Motor neuron (in vitro differentiated cells): ENCODE measurements around the gene SNTA1. TPM values are rescaled to one million over a fixed set of nuclear protein-coding genes. Genes with fewer than 3 reads are reported as not detected.
"Not testable (repeated sequence)": the region's sequence is repeated elsewhere in the genome, so short reads cannot be mapped to it uniquely, and the experiment has no call there.

Experiments
- ATAC-seq, 8 experiments: fragments of 200-7000 bp; cut with Tn5 transposase; replicated peaks in 6 of 8; 2 replicates each; pipeline ENCODE4 v1.8.0; 2021; ENCODE audit warnings: mild to moderate bottlenecking in 8 of 8, moderate library complexity in 8 of 8
- H3K27ac ChIP-seq, 2 donors: fragments of 250-450 bp; sonication (Bioruptor Pico); 2 replicates each; pipeline ENCODE4 v1.9.0; 2021; ENCODE audit warnings: antibody characterized with exemption in 2 of 2, mild to moderate bottlenecking in 2 of 2, moderate library complexity in 1 of 2
- H3K4me1 ChIP-seq, 2 donors: fragments of 250-450 bp; sonication (Bioruptor Pico); replicated peaks in 1 of 2; 2 replicates each; pipeline ENCODE4 v1.6.1; 2021; ENCODE audit warnings: antibody characterized with exemption in 2 of 2, mild to moderate bottlenecking in 2 of 2, moderate library complexity in 1 of 2
- H3K4me3 ChIP-seq, 5 donors: fragments of 250-450 bp; sonication (Bioruptor Pico); 2 replicates each; pipeline ENCODE4 v1.9.0; 2021; ENCODE audit warnings: antibody characterized with exemption in 5 of 5, mild to moderate bottlenecking in 5 of 5, moderate library complexity in 4 of 5
- WGBS, 10 experiments: fragments of 450-650 bp; shearing (Covaris generic); methylation state at CpG; one replicate each; pipeline ENCODE4 v1.0.0; 2022; 5-methylcytosine and 5-hydroxymethylcytosine counted together
- in situ Hi-C, 9 experiments: fragments of 400-800 bp; cut with MboI; loops; one replicate each; pipeline ENCODE4 v1.15.0; 2021; ENCODE audit warnings: low sequenced_read_pairs in 9 of 9, low pct_unique_long_range_greater_than_20kb in 2 of 9; ENCODE audit not compliant: unreplicated experiment in 9 of 9
- total RNA-seq, 8 experiments: library from RNA; unstranded; fragments of 300-600 nt; gene quantifications; 2 replicates each; pipeline versions ENCODE4 v1.2.3 to v1.2.4, GENCODE V29; 2022

Gene SNTA1
- total RNA-seq, 8 experiments from 2014 or later: 3.3 to 14.4 (median 4.8) TPM

DNA sequence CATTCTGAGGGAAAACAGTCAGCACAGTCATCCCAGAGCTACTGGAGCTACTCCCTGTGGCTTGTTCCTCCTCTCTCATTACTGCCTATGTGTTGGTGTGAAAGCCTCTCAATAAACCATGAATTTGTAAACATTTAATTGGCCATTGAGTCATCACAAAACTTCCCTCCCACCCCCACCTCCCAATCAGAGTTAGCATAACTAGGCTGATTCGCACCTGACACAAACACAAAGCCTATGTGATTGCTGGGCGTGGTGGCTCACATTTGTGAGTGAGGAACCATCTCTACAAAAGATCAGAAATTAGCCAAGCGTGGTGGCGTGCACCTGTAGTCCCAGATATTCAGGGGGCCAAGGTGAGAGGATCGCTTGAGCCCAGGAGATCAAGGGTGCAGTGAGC lies 17.1 kb upstream of the SNTA1 start:
- Histone ChIP-seq H3K4me1 (peaks cover 9 to 11% of the 10 kb centered on the region in 2 donors), H3K4me3 (no peak overlapping the region), H3K27ac (no peak overlapping the region)
- WGBS, 10 experiments: 40 to 93% (median 83%) methylated on average over 1 to 4 of the region's 5 CpGs; no CpG with 5 or more reads in 6 of the 10 experiments
- in situ Hi-C loops: loop anchor here in 1 of 9 experiments (10.0 kb wide), 1 partner anchor 194 kb away; no protein-coding TSS in a partner anchor
- ATAC-seq: peak in 4 of 8 experiments; percentile 14 to 25 (median 20)

DNA sequence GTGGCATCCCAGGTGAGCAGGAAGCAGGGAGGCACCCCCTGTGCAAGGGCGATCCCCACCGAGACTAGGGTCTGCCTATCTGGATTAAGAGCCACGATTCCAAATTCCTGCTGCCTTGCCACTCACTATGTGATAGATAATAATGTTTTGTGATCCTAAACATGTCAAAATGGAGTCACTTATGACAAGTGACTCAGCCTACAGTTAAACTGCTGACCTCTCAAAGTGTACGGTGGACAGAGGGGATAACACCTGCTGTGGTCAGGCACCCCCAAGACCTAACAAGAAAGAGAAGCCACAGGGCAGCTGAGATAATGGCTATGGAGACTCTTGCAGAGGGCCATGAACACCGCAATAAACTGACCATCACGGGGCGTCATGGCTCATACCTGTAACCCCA lies 16.0 kb upstream of the SNTA1 start:
- in situ Hi-C loops: loop anchor here in 3 of 9 experiments (10.0 kb wide), 2 partner anchors 185 to 195 kb away; no protein-coding TSS in a partner anchor

DNA sequence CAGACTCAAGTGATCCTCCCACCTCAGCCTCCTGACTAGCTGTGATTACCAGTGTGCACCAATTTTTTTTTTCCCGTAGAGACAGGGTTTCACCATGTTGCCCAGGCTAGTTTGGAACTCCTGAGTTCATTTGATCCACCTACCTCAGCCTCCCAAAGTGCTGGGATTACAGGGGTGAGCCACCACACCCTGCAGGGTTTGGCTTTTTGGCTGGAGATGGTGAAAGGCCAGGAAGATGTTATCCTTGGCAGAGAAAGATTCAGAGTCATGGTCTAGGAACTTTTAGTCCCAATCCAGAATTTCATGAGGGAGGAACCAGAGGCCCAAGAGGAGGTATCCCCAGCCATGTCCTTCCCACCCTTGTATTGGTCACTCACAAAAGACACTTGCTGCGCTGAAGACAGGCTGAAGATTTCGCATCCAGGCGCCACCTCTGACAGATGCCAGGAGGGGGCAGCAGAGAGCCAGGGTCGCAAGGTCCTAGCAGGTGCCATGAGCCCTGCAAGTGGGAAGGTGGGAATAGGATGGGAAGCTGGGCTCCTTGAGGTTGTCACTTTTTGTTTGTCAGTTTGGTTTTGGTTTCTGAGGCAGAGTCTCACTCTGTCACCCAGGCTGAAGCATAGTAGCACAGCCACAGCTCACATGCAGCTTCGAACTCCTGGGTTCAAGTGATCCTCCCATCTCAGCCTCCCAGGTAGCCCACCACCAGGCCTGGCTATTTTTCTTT lies 13.5 kb upstream of the SNTA1 start:
- not testable (repeated sequence) for H3K27ac ChIP-seq, H3K4me1 ChIP-seq, H3K4me3 ChIP-seq
- 0 to 100% (median 20%) methylated on average over 1 to 4 of the region's 6 CpGs; no CpG with 5 or more reads in 3 of the 10 experiments for WGBS, 10 experiments
- peak; percentile 87 to 100 (median 96) for ATAC-seq
- in situ Hi-C loops: loop anchor here in 3 of 9 experiments (10.0 kb wide), 2 partner anchors 188 to 198 kb away; no protein-coding TSS in a partner anchor

More for the DNA sequence above, 16.0 kb upstream of the SNTA1 start:
- 60 to 100% (median 95%) methylated on average over 1 to 7 of the region's 7 CpGs; no CpG with 5 or more reads in 2 of the 10 experiments for WGBS, 10 experiments
- no peak for ATAC-seq
- H3K4me1 ChIP-seq: peaks cover 0 to 4% of the 10 kb centered on the region in 2 donors
- no peak overlapping the region for H3K4me3 ChIP-seq
- H3K27ac ChIP-seq: no peak overlapping the region

DNA sequence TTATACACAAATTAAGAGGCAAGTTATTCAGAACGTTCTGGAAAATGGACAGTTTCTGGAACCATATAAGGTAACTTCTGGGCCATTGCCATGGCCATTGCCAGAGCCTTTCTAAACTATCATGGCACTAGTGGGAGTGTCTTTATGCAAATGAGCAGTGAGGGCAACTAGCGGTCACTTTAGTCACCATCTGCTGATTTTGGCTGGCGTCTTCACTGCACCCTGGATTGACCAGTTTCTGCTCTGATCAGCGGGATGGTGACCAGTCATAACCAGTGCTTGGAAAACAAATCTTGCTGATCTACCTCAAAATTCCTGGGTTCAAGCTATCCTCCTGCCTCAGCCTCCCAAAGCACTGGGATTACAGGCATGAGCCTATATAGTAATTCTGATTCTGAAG lies 7.3 kb upstream of the SNTA1 start:
- H3K4me3 ChIP-seq: no peak overlapping the region
- H3K27ac ChIP-seq: no peak overlapping the region
- peak in 2 of 8 experiments; percentile 29 to 35 for ATAC-seq
- H3K4me1 ChIP-seq: no peaks in the 10 kb centered on the region
- 40 to 100% (median 67%) methylated on average over 1 to 4 of the region's 4 CpGs; no CpG with 5 or more reads in 3 of the 10 experiments for WGBS, 10 experiments
- in situ Hi-C loops: loop anchor here in 3 of 9 experiments (10.0 kb wide), 2 partner anchors 194 to 204 kb away; no protein-coding TSS in a partner anchor

DNA sequence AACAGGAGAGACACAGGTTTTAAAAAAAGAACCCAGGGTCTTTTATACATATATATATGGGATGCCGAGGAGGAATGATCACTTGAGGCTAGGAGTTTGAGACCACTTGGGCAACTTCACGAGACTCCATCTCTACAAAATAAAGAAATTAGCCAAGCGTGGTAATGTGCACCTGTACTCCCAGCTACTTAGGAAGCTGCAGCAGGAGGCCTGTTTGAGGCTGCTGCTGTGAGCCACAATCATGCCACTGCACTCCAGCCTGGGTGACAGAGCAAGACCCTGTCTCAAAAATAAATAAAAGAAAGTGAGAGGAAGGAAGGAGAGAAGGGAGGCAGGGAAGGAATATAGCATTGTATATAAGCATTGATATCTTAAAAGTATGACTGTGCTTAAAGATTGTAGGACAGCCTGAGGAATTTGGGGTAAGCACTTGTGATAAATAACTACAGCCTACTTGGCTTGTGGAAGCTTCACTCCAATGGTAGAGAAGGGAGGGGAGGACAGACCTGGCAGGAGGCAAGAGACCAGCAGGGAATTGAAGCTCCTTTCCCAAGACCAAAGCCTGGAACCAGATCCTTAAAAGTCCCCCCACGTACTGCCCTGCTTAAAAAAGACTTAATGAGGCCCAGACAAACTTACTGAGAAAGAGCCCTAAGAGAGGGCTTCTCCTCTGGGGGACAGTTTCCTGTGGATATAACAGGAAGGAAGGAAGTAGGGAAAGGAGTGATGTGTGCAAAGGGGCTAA lies 2.5 kb upstream of the SNTA1 start:
- WGBS, 10 experiments: 0 to 83% (median 67%) methylated on average over 1 to 4 of the region's 4 CpGs; no CpG with 5 or more reads in 1 of the 10 experiments
- in situ Hi-C loops: no loop called here
- ATAC-seq: no peak
- H3K4me1 ChIP-seq: peaks cover 0 to 3% of the 10 kb centered on the region in 2 donors
- no peak overlapping the region for H3K4me3 ChIP-seq
- no peak overlapping the region for H3K27ac ChIP-seq

DNA sequence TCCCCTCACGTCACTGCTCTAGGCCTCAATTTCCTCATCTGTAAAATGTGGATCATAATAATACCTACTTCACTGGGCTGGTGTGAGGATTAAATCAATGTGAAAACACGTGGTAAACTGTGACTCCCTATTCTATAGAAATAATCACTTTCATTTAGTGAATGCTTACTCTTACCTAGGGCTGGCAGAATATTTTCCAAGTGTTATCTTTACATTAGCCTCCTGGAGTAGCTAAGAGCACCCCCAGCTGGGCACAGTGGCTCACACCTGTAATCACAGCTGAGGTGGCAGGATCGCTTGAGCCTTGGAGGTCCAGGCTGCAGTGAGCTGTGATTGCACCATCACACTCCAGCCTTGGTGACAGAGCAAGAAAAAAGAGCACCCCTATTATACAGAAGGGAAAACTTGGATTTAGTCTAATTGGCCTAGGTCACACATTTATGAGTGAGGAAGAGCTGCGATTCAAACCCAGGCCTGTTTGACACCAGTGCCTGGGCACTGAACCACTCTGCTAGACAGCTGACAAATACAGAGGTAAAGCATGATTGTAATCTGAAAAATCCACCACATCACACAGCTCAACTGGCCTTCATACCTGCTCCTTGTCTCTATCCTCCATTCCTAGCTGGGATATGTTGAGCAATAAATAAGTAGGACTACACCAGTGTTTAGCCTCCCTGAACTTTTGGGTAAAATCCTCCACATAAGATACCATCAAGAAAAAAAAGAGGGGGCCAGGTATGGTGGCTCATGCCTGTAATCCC lies 1.4 kb upstream of the SNTA1 start:
- in situ Hi-C loops: no loop called here
- H3K27ac ChIP-seq: no peak overlapping the region
- peaks cover 0 to 3% of the 10 kb centered on the region in 2 donors for H3K4me1 ChIP-seq
- ATAC-seq: no peak
- peak overlapping the region in 4 of 5 donors; percentile 61 to 91 (median 65) for H3K4me3 ChIP-seq
- 20 to 71% (median 50%) methylated on average over 1 to 4 of the region's 4 CpGs; no CpG with 5 or more reads in 2 of the 10 experiments for WGBS, 10 experiments

DNA sequence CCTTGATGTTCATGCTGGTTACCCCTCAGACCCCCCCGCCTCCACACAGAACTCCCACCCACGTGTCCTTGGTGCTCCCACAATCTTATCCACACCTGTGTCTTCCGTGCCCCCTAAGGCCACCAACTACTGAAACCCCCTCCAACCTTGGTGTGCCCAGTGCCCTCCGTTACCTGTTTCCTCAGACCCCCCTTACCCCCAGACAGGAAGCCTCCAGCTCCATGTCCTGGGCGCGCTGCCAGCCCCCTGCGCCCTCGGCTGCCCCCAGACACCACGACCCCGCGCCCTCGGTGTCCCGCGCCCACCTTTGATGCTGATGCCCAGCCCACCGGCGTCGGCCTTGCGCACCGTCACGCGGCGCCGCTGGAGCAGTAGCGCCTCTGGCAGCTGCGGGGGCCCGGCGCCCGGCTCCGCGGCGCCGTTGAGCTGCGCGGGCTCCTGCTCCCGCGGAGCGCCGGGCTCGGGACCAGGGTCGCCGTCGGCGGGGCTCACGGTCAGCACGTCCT lies 504 bp downstream of the SNTA1 start:
- peak in 3 of 8 experiments; percentile 22 to 47 (median 31) for ATAC-seq
- H3K27ac ChIP-seq: peak overlapping the region in 1 of 2 donors; percentile 4
- H3K4me1 ChIP-seq: peaks cover 0 to 3% of the 10 kb centered on the region in 2 donors
- in situ Hi-C loops: no loop called here
- no CpG with 5 or more reads among the region's 45 CpGs for WGBS, 10 experiments
- peak overlapping the region; percentile 61 to 91 (median 66) for H3K4me3 ChIP-seq

DNA sequence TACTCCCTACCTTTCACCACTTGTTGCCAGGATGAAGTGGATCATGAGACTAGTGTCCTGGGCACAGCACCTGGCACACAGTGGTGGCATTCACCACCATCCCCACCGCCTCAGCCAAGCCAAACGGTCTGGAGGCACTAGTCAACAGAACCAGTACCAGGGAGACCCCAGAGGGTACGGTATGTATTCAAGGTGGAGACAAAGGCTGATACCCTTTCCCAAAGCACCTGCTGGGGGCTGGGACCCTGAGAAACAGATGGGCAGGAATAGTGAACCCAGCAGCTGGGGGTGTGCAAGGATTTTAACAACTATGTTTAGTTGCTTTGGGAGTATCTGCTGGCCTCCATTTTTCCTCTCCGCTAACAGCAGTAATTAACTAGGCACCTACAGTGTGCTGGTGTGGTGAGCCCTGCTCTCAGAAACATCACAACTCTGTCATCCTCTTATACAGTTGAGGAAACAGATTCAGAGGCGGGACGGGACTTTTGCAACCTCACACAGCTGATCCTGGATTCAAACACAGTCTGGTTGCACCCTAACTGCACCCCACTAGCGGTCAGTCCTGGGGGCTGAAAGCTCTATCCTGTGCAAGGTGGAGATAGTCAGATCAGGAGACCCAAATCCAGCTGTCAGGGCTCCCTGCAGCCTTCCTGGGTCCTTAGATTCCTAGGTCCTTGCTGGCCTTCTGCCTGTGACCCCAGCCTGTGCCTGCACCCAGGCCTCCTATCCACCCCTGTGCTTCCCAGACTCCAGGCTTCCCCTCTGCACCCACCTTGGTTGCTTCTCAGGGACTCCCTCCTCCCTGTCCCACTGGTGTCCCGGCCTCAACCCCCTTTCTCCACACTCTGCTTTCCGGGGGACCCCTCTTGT lies 1.2 kb downstream of the SNTA1 start:
- no peak overlapping the region for H3K27ac ChIP-seq
- H3K4me3 ChIP-seq: peak overlapping the region; percentile 61 to 91 (median 66)
- in situ Hi-C loops: no loop called here
- 17 to 86% (median 77%) methylated on average over 1 to 5 of the region's 9 CpGs; no CpG with 5 or more reads in 4 of the 10 experiments for WGBS, 10 experiments
- H3K4me1 ChIP-seq: peaks cover 0 to 3% of the 10 kb centered on the region in 2 donors
- ATAC-seq: no peak

DNA sequence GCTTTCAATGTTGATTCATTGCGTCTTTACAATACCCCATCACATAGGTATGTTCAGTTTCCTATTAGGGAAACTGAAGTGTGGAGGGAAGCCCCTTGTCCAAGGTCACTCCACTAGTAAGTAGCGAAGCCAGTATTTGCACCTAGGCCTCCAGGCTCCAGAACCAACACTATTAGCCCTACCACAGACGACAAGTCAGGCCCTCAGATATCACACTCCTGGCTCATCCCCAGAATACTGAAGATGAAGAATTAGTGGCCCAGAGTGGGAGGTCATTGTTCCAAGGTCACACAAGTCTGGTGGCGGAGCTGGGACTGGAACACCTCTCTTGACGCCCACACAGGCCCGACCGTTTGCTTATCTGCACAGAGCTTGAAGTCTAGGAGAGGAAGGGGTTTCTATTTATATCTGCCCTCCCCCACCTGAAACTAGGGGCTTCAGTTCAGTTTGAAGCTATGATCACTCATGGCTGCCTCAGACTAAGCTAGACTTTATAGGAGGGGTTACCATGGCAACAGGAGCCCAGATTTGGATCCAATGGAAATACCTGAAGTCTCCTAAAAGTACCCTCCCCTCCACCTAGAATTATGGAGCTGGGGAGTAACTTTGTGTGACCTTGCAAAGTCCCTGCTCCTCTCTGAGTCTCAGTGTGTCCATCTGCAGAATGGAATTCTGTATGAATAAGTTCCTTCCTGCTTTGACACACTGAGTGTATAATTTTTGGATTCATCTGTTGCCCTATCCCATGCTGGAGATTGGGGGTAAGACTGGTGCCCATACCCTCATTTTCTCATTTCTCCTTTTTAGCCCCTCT lies 2.2 kb downstream of the SNTA1 start:
- in situ Hi-C loops: no loop called here
- WGBS, 10 experiments: 75 to 100% (median 92%) methylated on average over 1 to 5 of the region's 7 CpGs; no CpG with 5 or more reads in 3 of the 10 experiments
- H3K27ac ChIP-seq: no peak overlapping the region
- no peak overlapping the region for H3K4me3 ChIP-seq
- ATAC-seq: no peak
- peaks cover 0 to 3% of the 10 kb centered on the region in 2 donors for H3K4me1 ChIP-seq

DNA sequence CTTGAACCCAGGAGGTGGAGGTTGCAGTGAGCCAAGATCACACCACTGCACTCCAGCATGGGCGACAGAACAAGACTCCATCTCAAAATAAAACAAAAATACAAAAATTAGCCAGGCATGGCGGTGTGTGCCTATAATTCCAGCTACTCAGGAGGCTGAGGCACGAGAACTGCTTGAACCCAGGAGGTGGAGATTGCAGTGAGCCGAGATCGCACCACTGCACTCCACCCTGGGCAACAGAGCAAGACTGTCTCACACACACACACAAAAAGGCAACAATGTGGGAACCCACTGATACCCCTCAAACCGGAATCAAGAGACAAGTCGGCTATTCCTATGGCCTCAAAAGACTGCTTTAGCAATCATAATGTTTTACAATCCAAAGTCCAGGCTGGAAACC lies 3.0 kb downstream of the SNTA1 start:
- H3K4me3 ChIP-seq, H3K27ac ChIP-seq, in situ Hi-C loops, H3K4me1 ChIP-seq, ATAC-seq: not testable (repeated sequence)
- WGBS, 10 experiments: 74 to 100% (median 92%) methylated on average over 1 to 6 of the region's 7 CpGs; no CpG with 5 or more reads in 2 of the 10 experiments

DNA sequence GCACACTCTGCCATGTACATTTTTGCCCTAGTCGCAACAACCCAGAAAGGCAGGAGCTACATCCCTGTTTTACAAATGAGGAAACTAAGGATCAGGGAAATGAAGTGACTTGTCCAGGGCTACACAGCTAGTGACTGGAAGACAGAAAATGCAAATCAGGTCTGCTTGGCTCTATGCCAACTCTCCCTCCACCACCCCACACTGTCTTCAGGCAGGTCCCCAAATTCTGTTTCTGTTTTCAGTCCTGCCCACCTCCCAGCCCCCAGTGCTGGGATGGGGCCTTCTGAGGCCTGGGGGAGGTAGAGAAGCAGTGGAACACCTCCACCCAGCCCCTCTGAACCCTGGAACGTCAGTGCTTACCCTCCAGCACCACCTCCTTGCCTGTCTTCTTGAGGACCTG lies 5.1 kb downstream of the SNTA1 start:
- 60 to 100% (median 80%) methylated on average over 1 of the region's 2 CpGs; no CpG with 5 or more reads in 6 of the 10 experiments for WGBS, 10 experiments
- no peak overlapping the region for H3K4me3 ChIP-seq
- no peak overlapping the region for H3K27ac ChIP-seq
- H3K4me1 ChIP-seq: peaks cover 0 to 3% of the 10 kb centered on the region in 2 donors
- no peak for ATAC-seq
- in situ Hi-C loops: no loop called here
